Neural progenitor cell (in vitro differentiated cells): Measurements from ENCODE around the gene TMCO2. TPM values are rescaled to one million over a fixed set of nuclear protein-coding genes. Genes with fewer than 3 reads are reported as not detected.

Source experiments
- DNase-seq: peaks from one replicate; pipeline ENCODE4 v3.0.0-alpha.2; 2016; ENCODE audit warnings: low spot score
- H2AFZ ChIP-seq: fragments of 200-600 bp; sonication (generic); replicated peaks from 2 replicates; pipeline ENCODE4 v1.6.1; 2016; ENCODE audit warnings: antibody characterized with exemption
- H3F3A ChIP-seq: fragments of 200-600 bp; sonication (generic); 2 replicates; pipeline ENCODE4 v1.6.1; 2016; ENCODE audit warnings: antibody characterized with exemption, low read depth
- H3K27ac ChIP-seq: fragments of 200-600 bp; sonication (generic); 2 replicates; pipeline ENCODE4 v1.5.1; 2016; ENCODE audit warnings: mild to moderate bottlenecking
- H3K27me3 ChIP-seq: fragments of 200-600 bp; sonication (generic); 2 replicates; pipeline ENCODE4 v1.6.1; 2016; ENCODE audit warnings: mild to moderate bottlenecking, moderate library complexity
- H3K36me3 ChIP-seq: fragments of 200-600 bp; sonication (generic); 2 replicates; pipeline ENCODE4 v1.5.1; 2016
- H3K4me1 ChIP-seq: fragments of 200-600 bp; sonication (generic); 2 replicates; pipeline ENCODE4 v1.6.1; 2016; ENCODE audit warnings: mixed run types
- H3K4me2 ChIP-seq: fragments of 200-600 bp; sonication (generic); 2 replicates; pipeline ENCODE4 v1.6.1; 2016
- H3K4me3 ChIP-seq: fragments of 200-600 bp; sonication (generic); 2 replicates; pipeline ENCODE4 v1.5.1; 2016
- H3K79me2 ChIP-seq: fragments of 200-600 bp; sonication (generic); 2 replicates; pipeline ENCODE4 v1.6.1; 2016; ENCODE audit warnings: low read depth
- H3K9ac ChIP-seq: fragments of 200-600 bp; sonication (generic); 2 replicates; pipeline ENCODE4 v1.6.1; 2016
- H3K9me3 ChIP-seq: fragments of 200-600 bp; sonication (generic); 2 replicates; pipeline ENCODE4 v1.5.1; 2016; ENCODE audit warnings: low read depth
- H4K20me1 ChIP-seq: fragments of 200-600 bp; sonication (generic); 2 replicates; pipeline ENCODE4 v1.6.1; 2016; ENCODE audit warnings: low read depth
- H3K27ac Mint-ChIP-seq: 3 replicates; pipeline ENCODE4 v1.8.0; 2021; ENCODE audit warnings: mixed read lengths
- H3K27me3 Mint-ChIP-seq: 2 replicates; pipeline ENCODE4 v1.8.0; 2022; ENCODE audit warnings: low read depth, mild to moderate bottlenecking, inconsistent platforms, moderate library complexity, mixed read lengths; ENCODE audit not compliant: insufficient read depth
- H3K36me3 Mint-ChIP-seq: 3 replicates; pipeline ENCODE4 v1.8.0; 2021; ENCODE audit warnings: mixed read lengths
- H3K4me1 Mint-ChIP-seq: 3 replicates; pipeline ENCODE4 v1.8.0; 2021; ENCODE audit warnings: mixed read lengths
- H3K4me3 Mint-ChIP-seq: 3 replicates; pipeline ENCODE4 v1.8.0; 2021; ENCODE audit warnings: mild to moderate bottlenecking, moderate library complexity, mixed read lengths
- H3K9me3 Mint-ChIP-seq: 3 replicates; pipeline ENCODE4 v1.8.0; 2020; ENCODE audit warnings: mixed read lengths
- CTCF ChIP-seq: fragments of 200-600 bp; sonication (generic); IDR thresholded peaks from 2 replicates; pipeline ENCODE4 v1.5.1; 2017; ENCODE audit warnings: antibody characterized with exemption, mild to moderate bottlenecking
- EZH2 ChIP-seq: fragments of 200-600 bp; sonication (generic); IDR thresholded peaks from 2 replicates; pipeline ENCODE4 v1.6.1; 2017; ENCODE audit warnings: antibody characterized with exemption, mild to moderate bottlenecking, moderate library complexity
- EZH2phosphoT487 ChIP-seq: fragments of 200-600 bp; sonication (generic); IDR thresholded peaks from 2 replicates; pipeline ENCODE4 v1.6.1; 2017; ENCODE audit warnings: antibody characterized with exemption
- total RNA-seq: library from RNA; depleted of rRNA; stranded (reverse); fragments of >200 nt; gene quantifications from 2 replicates; pipeline ENCODE4 v1.2.3, GENCODE V29; 2015; ENCODE audit warnings: low replicate concordance

The TMCO2 gene
- total RNA-seq, 1 donor from 2014 or later: not detected

DNA sequence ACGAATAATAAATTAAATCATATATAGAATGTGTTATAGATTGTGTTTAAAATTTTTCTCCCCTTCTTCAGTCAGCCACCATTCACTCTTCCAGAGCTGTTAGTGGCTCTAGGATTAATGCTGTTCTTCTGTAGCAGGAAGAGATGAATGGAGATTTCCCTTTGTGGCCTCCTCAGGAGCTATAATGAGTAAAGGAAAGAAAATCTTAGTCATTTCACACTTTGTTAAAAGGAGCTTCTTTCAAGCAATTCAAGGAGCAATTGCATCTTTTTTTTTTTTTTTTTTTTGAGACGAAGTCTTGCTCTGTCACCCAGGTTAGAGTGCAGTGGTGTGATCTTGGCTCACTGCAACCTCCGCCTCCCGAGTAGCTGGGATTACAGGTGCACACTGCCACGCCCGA lies 23.7 kb upstream of the TMCO2 start:
- Histone ChIP-seq H3K4me1 (no peaks in the 10 kb centered on the region), H3K36me3 (no peaks in the 10 kb centered on the region), H3F3A (no peaks in the 10 kb centered on the region), H3K9me3 (no peaks in the 10 kb centered on the region), H3K4me2 (no peak overlapping the region), H3K27ac (no peak overlapping the region), H3K79me2 (no peaks in the 10 kb centered on the region), H2AFZ (no peak overlapping the region), H3K4me3 (no peak overlapping the region), H4K20me1 (no peaks in the 10 kb centered on the region), H3K9ac (no peak overlapping the region), H3K27me3 (no peaks in the 10 kb centered on the region)
- H3K4me1 Mint-ChIP-seq: no peaks in the 10 kb centered on the region
- no peak for TF ChIP-seq EZH2
- no peak for TF ChIP-seq CTCF
- no peak for TF ChIP-seq EZH2phosphoT487
- no peaks in the 10 kb centered on the region for H3K9me3 Mint-ChIP-seq
- H3K27ac Mint-ChIP-seq: no peak overlapping the region
- DNase-seq: no peak
- no peaks in the 10 kb centered on the region for H3K27me3 Mint-ChIP-seq
- H3K4me3 Mint-ChIP-seq: no peak overlapping the region
- peaks cover 7% of the 10 kb centered on the region for H3K36me3 Mint-ChIP-seq

- DNase-seq: no peak
- Histone ChIP-seq H3K36me3 (peaks cover 11% of the 10 kb centered on the region), H4K20me1 (peaks cover 4% of the 10 kb centered on the region), H3K27ac (no peak overlapping the region), H2AFZ (no peak overlapping the region), H3K4me1 (no peaks in the 10 kb centered on the region), H3K27me3 (no peaks in the 10 kb centered on the region), H3K79me2 (no peaks in the 10 kb centered on the region), H3K9ac (no peak overlapping the region), H3K4me3 (no peak overlapping the region), H3K9me3 (no peaks in the 10 kb centered on the region), H3K4me2 (no peak overlapping the region), H3F3A (no peaks in the 10 kb centered on the region)
- H3K4me1 Mint-ChIP-seq: no peaks in the 10 kb centered on the region
- no peak overlapping the region for H3K4me3 Mint-ChIP-seq
- TF ChIP-seq EZH2 (no peak), CTCF (no peak), EZH2phosphoT487 (no peak)
- H3K27me3 Mint-ChIP-seq: no peaks in the 10 kb centered on the region
- H3K27ac Mint-ChIP-seq: no peak overlapping the region
- H3K9me3 Mint-ChIP-seq: no peaks in the 10 kb centered on the region
- peaks cover 12% of the 10 kb centered on the region for H3K36me3 Mint-ChIP-seq
These were observed 21.5 kb upstream of the TMCO2 start for GRCh38 chr1:40226192-40226591.

DNA sequence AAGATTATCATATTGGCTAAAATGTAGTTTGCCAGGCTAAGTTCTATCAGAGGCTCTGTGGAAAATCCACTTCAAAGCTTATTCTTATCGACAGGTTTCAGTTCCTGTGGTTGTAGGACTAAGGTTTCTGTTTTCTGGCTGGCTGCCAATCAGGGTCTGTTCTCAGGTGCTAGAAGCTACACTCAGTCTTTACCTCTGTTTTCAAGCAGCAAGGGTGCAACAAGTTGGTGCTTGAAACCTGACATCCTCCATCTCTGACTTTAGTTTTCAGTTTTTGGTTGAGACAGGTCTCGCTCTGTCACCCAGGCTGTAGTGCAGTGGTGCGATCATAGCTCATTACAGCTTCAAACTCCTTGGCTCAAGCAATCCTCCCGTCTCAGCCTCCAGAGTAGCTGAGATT lies 15.3 kb upstream of the TMCO2 start:
- Histone ChIP-seq H3K36me3 (peaks cover 34% of the 10 kb centered on the region), H3K4me2 (no peak overlapping the region), H3K9me3 (no peaks in the 10 kb centered on the region), H3K9ac (no peak overlapping the region), H3K79me2 (no peaks in the 10 kb centered on the region), H3K4me1 (no peaks in the 10 kb centered on the region), H4K20me1 (peaks cover 8% of the 10 kb centered on the region), H3F3A (no peaks in the 10 kb centered on the region), H3K27me3 (no peaks in the 10 kb centered on the region), H3K27ac (no peak overlapping the region), H3K4me3 (no peak overlapping the region), H2AFZ (no peak overlapping the region)
- DNase-seq: no peak
- no peaks in the 10 kb centered on the region for H3K9me3 Mint-ChIP-seq
- H3K36me3 Mint-ChIP-seq: peaks cover 33% of the 10 kb centered on the region
- no peaks in the 10 kb centered on the region for H3K27me3 Mint-ChIP-seq
- no peaks in the 10 kb centered on the region for H3K4me1 Mint-ChIP-seq
- no peak for TF ChIP-seq EZH2
- no peak for TF ChIP-seq EZH2phosphoT487
- TF ChIP-seq CTCF: no peak
- no peak overlapping the region for H3K4me3 Mint-ChIP-seq
- H3K27ac Mint-ChIP-seq: no peak overlapping the region

DNA sequence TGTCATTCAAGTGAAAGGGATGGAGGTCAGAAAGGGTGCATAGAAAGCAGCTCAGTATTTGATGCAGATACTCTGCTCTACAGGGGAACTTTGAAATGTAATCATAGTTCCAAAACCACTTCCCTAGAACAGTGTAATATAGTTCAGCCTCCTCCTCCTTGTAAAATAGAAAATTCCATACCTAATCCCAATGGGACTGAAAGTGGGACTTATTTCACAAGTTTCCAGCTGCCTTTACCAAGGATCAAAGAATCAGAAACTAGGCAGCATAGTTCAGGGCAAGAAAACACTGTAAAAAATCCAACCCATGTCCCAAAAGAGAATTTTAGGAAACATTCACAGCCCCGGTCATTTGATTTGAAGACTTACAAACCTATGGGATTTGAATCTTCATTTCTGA lies 8.1 kb upstream of the TMCO2 start:
- H3K27ac Mint-ChIP-seq: no peak overlapping the region

More for the DNA sequence above, 8.1 kb upstream of the TMCO2 start:
- TF ChIP-seq EZH2: no peak
- no peak for TF ChIP-seq CTCF
- H3K27ac ChIP-seq: no peak overlapping the region
- peaks cover 12% of the 10 kb centered on the region for H4K20me1 ChIP-seq
- H3K27me3 Mint-ChIP-seq: no peaks in the 10 kb centered on the region
- H3K4me1 Mint-ChIP-seq: no peaks in the 10 kb centered on the region
- no peak overlapping the region for H3K4me3 ChIP-seq
- H3K36me3 ChIP-seq: peaks cover 32% of the 10 kb centered on the region
- no peaks in the 10 kb centered on the region for H3K9me3 Mint-ChIP-seq
- no peak for DNase-seq
- H3K4me3 Mint-ChIP-seq: no peak overlapping the region
- peaks cover 15% of the 10 kb centered on the region for H3F3A ChIP-seq
- H3K9me3 ChIP-seq: no peaks in the 10 kb centered on the region
- no peaks in the 10 kb centered on the region for H3K4me1 ChIP-seq
- H3K4me2 ChIP-seq: no peak overlapping the region
- H3K79me2 ChIP-seq: no peaks in the 10 kb centered on the region
- H2AFZ ChIP-seq: no peak overlapping the region
- H3K27me3 ChIP-seq: no peaks in the 10 kb centered on the region
- peaks cover 33% of the 10 kb centered on the region for H3K36me3 Mint-ChIP-seq
- no peak overlapping the region for H3K9ac ChIP-seq
